IPS-20b (cell line): ENCODE data around the gene HLCS.

Source experiments
- H3K27ac ChIP-seq: one replicate; pipeline ENCODE4 v1.5.1; 2013; ENCODE audit warnings: low read length
- H3K27me3 ChIP-seq: 2 replicates; pipeline ENCODE4 v1.6.1; 2013; ENCODE audit warnings: mild to moderate bottlenecking, low read length, inconsistent platforms; ENCODE audit not compliant: insufficient read depth
- H3K36me3 ChIP-seq: 2 replicates; pipeline ENCODE4 v1.6.1; 2013; ENCODE audit warnings: low read depth, mild to moderate bottlenecking, inconsistent platforms, low read length, moderate library complexity; ENCODE audit not compliant: insufficient read depth
- H3K4me1 ChIP-seq: 2 replicates; pipeline ENCODE4 v1.6.1; 2013; ENCODE audit warnings: mild to moderate bottlenecking, control low read depth, inconsistent platforms, low read length, moderate library complexity; ENCODE audit not compliant: insufficient read depth
- H3K4me3 ChIP-seq: 2 replicates; pipeline ENCODE4 v1.5.1; 2013; ENCODE audit warnings: mild to moderate bottlenecking, low read length, inconsistent platforms
- H3K9ac ChIP-seq: 2 replicates; pipeline ENCODE4 v1.6.1; 2013; ENCODE audit warnings: low read depth, mild to moderate bottlenecking, inconsistent platforms, low read length, moderate library complexity
- H3K9me3 ChIP-seq: 2 replicates; pipeline ENCODE4 v1.6.1; 2013; ENCODE audit warnings: mild to moderate bottlenecking, low read depth, low read length, inconsistent platforms; ENCODE audit not compliant: insufficient read depth

The HLCS gene

GRCh38 chr21:36904093-36904666 is 62.3 kb downstream of the HLCS start:
- Histone ChIP-seq H3K27ac (no peak overlapping the region), H3K4me3 (no peak overlapping the region), H3K27me3 (no peaks in the 10 kb centered on the region)

DNA sequence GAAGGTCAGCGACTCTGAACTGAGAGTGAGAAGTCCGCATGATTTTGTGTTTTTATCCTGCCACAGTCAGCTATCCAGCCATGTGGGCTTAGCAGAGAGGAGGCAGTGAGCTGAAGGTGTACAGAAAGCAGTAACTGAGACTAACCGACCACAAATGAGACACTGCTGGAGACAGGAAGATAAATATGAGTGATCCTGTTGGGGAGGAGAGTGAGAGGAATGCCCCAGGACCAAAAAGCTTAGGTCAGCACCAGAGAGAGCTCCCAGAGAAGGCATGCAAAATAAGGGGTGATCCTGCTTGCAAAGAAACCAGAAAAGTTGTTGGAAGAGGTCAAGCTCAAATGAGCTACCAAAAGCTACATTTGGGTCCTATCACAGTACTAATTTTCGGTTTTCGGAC is 63.7 kb downstream of the HLCS start:
- Histone ChIP-seq H3K27ac (no peak overlapping the region), H3K9ac (no peak overlapping the region), H3K36me3 (no peaks in the 10 kb centered on the region), H3K4me1 (no peaks in the 10 kb centered on the region), H3K4me3 (no peak overlapping the region), H3K9me3 (no peaks in the 10 kb centered on the region), H3K27me3 (no peaks in the 10 kb centered on the region)

More at GRCh38 chr21:36904093-36904666, 62.3 kb downstream of the HLCS start:
- no peaks in the 10 kb centered on the region for H3K4me1 ChIP-seq
- no peaks in the 10 kb centered on the region for H3K9me3 ChIP-seq
- H3K9ac ChIP-seq: no peak overlapping the region
- no peaks in the 10 kb centered on the region for H3K36me3 ChIP-seq

DNA sequence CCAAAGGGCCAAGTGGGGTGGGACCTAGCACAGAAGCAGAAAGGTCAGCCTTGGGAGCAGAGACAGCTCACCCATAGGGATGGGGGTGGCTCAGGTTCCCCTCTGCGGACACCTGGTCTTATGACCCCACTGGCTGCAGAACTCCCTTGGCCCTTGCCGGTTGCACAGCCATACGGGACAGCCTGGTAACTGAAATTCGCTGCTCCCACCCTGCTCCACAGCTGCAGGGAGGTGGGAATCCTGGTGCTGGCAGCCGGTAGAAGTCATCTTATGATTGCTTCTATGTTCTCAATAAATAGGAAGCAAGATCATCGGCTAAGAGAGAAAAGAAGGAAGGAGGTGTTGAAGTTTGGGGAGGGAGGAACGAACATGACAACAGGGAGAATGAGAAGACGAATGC is 64.1 kb downstream of the HLCS start:
- H3K9me3 ChIP-seq: no peaks in the 10 kb centered on the region
- H3K9ac ChIP-seq: no peak overlapping the region
- H3K4me1 ChIP-seq: no peaks in the 10 kb centered on the region
- no peaks in the 10 kb centered on the region for H3K36me3 ChIP-seq
- H3K4me3 ChIP-seq: no peak overlapping the region
- no peaks in the 10 kb centered on the region for H3K27me3 ChIP-seq
- H3K27ac ChIP-seq: no peak overlapping the region

DNA sequence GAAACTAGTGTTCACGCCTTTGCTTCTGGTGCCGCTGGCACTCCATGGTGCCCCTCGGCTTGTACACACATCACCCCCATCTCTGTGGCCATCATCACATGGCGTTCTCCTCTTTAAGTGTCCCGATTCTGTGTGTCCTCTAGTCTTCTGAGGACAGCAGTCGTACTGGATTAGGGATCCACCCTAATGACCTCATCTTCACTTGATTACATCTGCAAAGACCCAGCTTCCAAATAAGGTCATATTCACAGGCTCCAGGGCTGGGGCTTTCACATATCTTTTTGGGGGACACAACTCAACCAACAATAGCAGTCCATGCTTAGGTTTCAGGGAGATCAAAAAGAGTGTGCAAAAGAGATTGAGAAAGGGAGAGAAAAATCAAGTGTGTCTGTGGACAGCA is 64.9 kb downstream of the HLCS start:
- Histone ChIP-seq H3K9ac (no peak overlapping the region), H3K9me3 (no peaks in the 10 kb centered on the region), H3K27me3 (no peaks in the 10 kb centered on the region)

DNA sequence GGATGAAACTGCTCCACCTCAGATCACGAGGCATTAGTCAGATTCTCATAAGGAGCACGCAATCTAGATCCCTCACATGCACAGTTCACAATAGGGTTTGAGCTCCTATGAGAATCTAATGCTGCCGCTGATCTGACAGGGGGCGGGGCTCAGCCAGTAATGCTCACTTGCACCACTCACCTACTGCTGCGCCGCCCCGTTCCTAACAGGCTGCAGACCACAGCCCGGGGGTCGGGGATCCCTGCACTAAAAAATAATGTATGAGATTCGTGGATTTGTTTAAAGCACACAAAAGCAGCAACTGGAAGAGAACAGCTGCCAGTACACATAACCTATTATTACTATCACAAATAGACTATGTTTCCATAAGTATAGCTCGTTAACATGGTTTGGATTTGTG is 72.9 kb downstream of the HLCS start:
- Histone ChIP-seq H3K4me1 (peaks cover 5% of the 10 kb centered on the region), H3K9ac (no peak overlapping the region)

More for the DNA sequence above, 64.9 kb downstream of the HLCS start:
- Histone ChIP-seq H3K27ac (no peak overlapping the region), H3K36me3 (no peaks in the 10 kb centered on the region), H3K4me3 (no peak overlapping the region), H3K4me1 (no peaks in the 10 kb centered on the region)

DNA sequence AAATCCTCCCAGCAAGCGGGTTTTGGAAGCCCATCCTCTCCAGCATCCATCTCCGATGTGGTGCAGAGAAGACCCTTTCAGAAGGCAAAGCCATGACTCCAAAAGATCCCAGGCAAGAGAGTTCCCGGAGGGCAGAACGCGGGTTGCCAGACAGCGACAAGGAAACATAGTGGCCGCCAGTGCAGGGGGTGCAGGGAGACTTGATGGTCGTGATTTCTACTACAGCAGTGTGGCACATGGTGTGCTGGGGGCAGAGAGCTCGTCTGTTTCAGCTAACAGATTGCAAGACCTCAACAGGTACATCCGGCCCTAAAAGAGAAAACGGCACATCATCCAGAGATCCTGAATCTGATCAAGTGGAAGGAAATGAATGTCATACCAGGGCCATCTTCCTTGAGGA is 74.3 kb downstream of the HLCS start:
- Histone ChIP-seq H3K9ac (no peak overlapping the region), H3K4me3 (no peak overlapping the region), H3K36me3 (no peaks in the 10 kb centered on the region), H3K4me1 (peaks cover 5% of the 10 kb centered on the region), H3K27me3 (no peaks in the 10 kb centered on the region), H3K9me3 (no peaks in the 10 kb centered on the region), H3K27ac (no peak overlapping the region)

More for the DNA sequence above, 72.9 kb downstream of the HLCS start:
- Histone ChIP-seq H3K27ac (no peak overlapping the region), H3K4me3 (no peak overlapping the region), H3K27me3 (no peaks in the 10 kb centered on the region), H3K9me3 (no peaks in the 10 kb centered on the region), H3K36me3 (no peaks in the 10 kb centered on the region)

GRCh38 chr21:36891692-36892091 is 74.8 kb downstream of the HLCS start:
- Histone ChIP-seq H3K9me3 (no peaks in the 10 kb centered on the region), H3K27ac (no peak overlapping the region), H3K27me3 (no peaks in the 10 kb centered on the region), H3K4me3 (no peak overlapping the region), H3K9ac (no peak overlapping the region), H3K36me3 (no peaks in the 10 kb centered on the region), H3K4me1 (peaks cover 5% of the 10 kb centered on the region)

DNA sequence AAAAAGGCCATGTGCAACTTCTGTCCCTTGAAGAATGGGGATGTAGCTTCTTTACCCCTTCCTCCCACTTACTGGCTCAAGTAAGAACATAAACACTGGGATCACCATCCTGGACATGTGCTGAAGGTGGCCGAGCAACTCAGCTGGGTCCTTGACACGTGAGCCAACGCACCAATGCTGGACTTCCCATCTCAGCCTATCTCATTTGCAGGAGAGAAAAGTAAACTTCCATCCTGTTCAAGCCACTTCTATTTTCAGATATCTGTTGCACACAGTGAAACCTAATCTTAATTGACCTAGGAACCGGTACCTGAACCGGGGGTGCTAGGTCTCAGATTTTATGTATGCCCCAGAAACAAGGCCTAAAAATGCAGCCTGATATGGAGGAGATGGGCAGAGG is 75.3 kb downstream of the HLCS start:
- no peaks in the 10 kb centered on the region for H3K9me3 ChIP-seq
- H3K4me3 ChIP-seq: no peak overlapping the region
- no peak overlapping the region for H3K9ac ChIP-seq
- H3K27me3 ChIP-seq: no peaks in the 10 kb centered on the region
- H3K27ac ChIP-seq: no peak overlapping the region
- H3K36me3 ChIP-seq: no peaks in the 10 kb centered on the region
- H3K4me1 ChIP-seq: peaks cover 5% of the 10 kb centered on the region

- H3K36me3 ChIP-seq: no peaks in the 10 kb centered on the region
- no peak overlapping the region for H3K27ac ChIP-seq
- H3K4me1 ChIP-seq: peaks cover 5% of the 10 kb centered on the region
- H3K4me3 ChIP-seq: no peak overlapping the region
- H3K9me3 ChIP-seq: no peaks in the 10 kb centered on the region
- H3K27me3 ChIP-seq: no peaks in the 10 kb centered on the region
- no peak overlapping the region for H3K9ac ChIP-seq
Measured at GRCh38 chr21:36890086-36890485, 76.4 kb downstream of the HLCS start.

GRCh38 chr21:36889401-36889800 is 77.1 kb downstream of the HLCS start:
- H3K9ac ChIP-seq: no peak overlapping the region
- no peaks in the 10 kb centered on the region for H3K27me3 ChIP-seq
- peaks cover 5% of the 10 kb centered on the region for H3K4me1 ChIP-seq
- H3K27ac ChIP-seq: no peak overlapping the region
- peaks cover 4% of the 10 kb centered on the region; the same call in 1 of the 2 replicates for H3K9me3 ChIP-seq
- H3K36me3 ChIP-seq: no peaks in the 10 kb centered on the region
- H3K4me3 ChIP-seq: no peak overlapping the region

DNA sequence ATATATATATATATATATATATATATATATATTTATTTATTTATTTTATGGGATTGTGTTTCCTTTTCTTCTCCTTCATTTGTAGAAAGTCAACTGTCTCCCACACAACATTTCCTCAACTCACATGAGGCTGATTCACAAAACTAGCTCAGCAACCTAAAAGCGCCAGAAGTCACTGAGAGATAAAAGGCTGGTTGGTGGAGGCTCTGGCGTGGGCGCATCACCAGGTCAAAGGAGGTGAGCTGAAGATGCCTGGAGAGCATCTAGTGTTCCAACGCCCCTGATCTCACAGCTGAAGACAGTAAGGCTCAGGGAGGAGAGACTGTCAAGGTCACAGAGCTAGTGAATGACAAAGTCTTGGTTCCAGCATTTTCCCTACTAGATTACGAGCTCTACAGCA is 78.0 kb downstream of the HLCS start:
- H3K36me3 ChIP-seq: no peaks in the 10 kb centered on the region
- peaks cover 13% of the 10 kb centered on the region for H3K9me3 ChIP-seq
- peaks cover 5% of the 10 kb centered on the region for H3K4me1 ChIP-seq
- H3K27me3 ChIP-seq: no peaks in the 10 kb centered on the region
- H3K4me3 ChIP-seq: no peak overlapping the region
- H3K9ac ChIP-seq: no peak overlapping the region
- no peak overlapping the region for H3K27ac ChIP-seq

DNA sequence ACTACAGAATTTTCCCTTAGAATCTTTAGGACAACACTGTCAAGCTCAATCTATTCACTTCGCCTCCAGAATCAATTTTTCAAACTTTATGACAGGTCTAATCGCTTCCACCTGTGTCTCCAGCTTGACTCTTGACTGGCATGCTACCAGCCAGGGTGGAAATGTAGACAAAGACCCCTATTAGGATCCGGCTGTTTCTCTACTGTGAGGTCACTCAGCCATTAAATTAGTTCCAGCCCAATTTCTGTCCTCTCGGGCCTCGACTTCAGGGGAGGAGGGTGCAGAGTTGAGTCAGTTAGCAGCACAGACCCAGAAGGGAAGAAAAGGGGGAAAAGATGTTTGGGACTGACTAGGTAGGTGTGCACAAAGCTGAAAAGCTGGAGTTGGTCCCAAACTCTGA is 78.5 kb downstream of the HLCS start:
- Histone ChIP-seq H3K27me3 (no peaks in the 10 kb centered on the region), H3K4me3 (no peak overlapping the region), H3K27ac (no peak overlapping the region), H3K36me3 (no peaks in the 10 kb centered on the region), H3K9me3 (peaks cover 18% of the 10 kb centered on the region), H3K9ac (no peak overlapping the region), H3K4me1 (peaks cover 5% of the 10 kb centered on the region)
